Endodermal cell (in vitro differentiated cells): ENCODE results near the gene ANO1. TPM values are rescaled to one million over a fixed set of nuclear protein-coding genes. Genes with fewer than 3 reads are reported as not detected.
A peak's percentile ranks its signal among the peaks of the same experiment; 100 is the strongest.

Source experiments
- DNase-seq: peaks from one replicate; pipeline ENCODE4 v3.0.0-alpha.2; 2017
- H3K27ac ChIP-seq: 2 replicates; pipeline ENCODE4 v1.5.1; 2013; ENCODE audit warnings: mild to moderate bottlenecking, low read depth, low read length, moderate library complexity
- H3K27me3 ChIP-seq: 2 replicates; pipeline ENCODE4 v1.6.1; 2013; ENCODE audit warnings: mild to moderate bottlenecking, low read length, moderate library complexity; ENCODE audit not compliant: insufficient read depth, control insufficient read depth, poor library complexity, severe bottlenecking
- H3K36me3 ChIP-seq: 2 replicates; pipeline ENCODE4 v1.7.0; 2013; ENCODE audit warnings: mild to moderate bottlenecking, low read length, moderate library complexity; ENCODE audit not compliant: control insufficient read depth, insufficient read depth
- H3K4me1 ChIP-seq: one replicate; pipeline ENCODE4 v1.7.0; 2013; ENCODE audit warnings: low read length; ENCODE audit not compliant: control insufficient read depth, insufficient read depth
- H3K4me3 ChIP-seq: 2 replicates; pipeline ENCODE4 v1.5.1; 2013; ENCODE audit warnings: mild to moderate bottlenecking, low read length, moderate library complexity
- H3K9ac ChIP-seq: 2 replicates; pipeline ENCODE4 v1.6.1; 2013; ENCODE audit warnings: mild to moderate bottlenecking, low read length, moderate library complexity; ENCODE audit not compliant: poor library complexity, severe bottlenecking; ENCODE audit errors: extremely low read depth
- H3K9me3 ChIP-seq: 2 replicates; pipeline ENCODE4 v1.6.1; 2013; ENCODE audit warnings: mild to moderate bottlenecking, low read length, moderate library complexity; ENCODE audit not compliant: control insufficient read depth
- H3K27ac Mint-ChIP-seq: 2 replicates; pipeline ENCODE4 v1.8.0; 2020; ENCODE audit warnings: mixed read lengths
- H3K27me3 Mint-ChIP-seq: 2 replicates; pipeline ENCODE4 v1.8.0; 2021; ENCODE audit warnings: mild to moderate bottlenecking, mixed read lengths; ENCODE audit not compliant: insufficient read depth
- H3K36me3 Mint-ChIP-seq: 2 replicates; pipeline ENCODE4 v1.8.0; 2020; ENCODE audit warnings: low read depth, mixed read lengths
- H3K4me1 Mint-ChIP-seq: 2 replicates; pipeline ENCODE4 v1.8.0; 2020; ENCODE audit warnings: mixed read lengths
- H3K4me3 Mint-ChIP-seq: 2 replicates; pipeline ENCODE4 v1.8.0; 2020; ENCODE audit warnings: mild to moderate bottlenecking, moderate library complexity, mixed read lengths
- H3K9me3 Mint-ChIP-seq: 2 replicates; pipeline ENCODE4 v1.8.0; 2020; ENCODE audit warnings: mild to moderate bottlenecking, mixed read lengths
- CTCF ChIP-seq: fragments of 200-600 bp; sonication (generic); conservative IDR thresholded peaks from 2 replicates; pipeline ENCODE4 v1.5.0; 2021; ENCODE audit warnings: antibody characterized with exemption, mild to moderate bottlenecking
- WGBS, 2 experiments: methylation state at CpG; one replicate each; pipeline versions ENCODE4 v1.1.5 to v1.1.7; 2013; ENCODE audit warnings: missing lambda C conversion rate in 2 of 2, mixed read lengths in 1 of 2; ENCODE audit not compliant: insufficient coverage in 1 of 2, insufficient read length in 1 of 2; 5-methylcytosine and 5-hydroxymethylcytosine counted together
- total RNA-seq, 2 donors: library from RNA; stranded (reverse); fragmentation: NEBNext Ultra II Directional in 1 of 2; extraction: Animal tissue kit (Norgen Biotek cat#: 25700) in 1 of 2; gene quantifications; 2 replicates in 1 of 2; 3 replicates in 1 of 2; pipeline ENCODE4 v1.2.1, GENCODE V29; 2021

Gene ANO1
- total RNA-seq, 2 donors from 2014 or later, result 3.0 to 7.7 TPM

GRCh38 chr11:70220920-70221319 is 142.8 kb downstream of the ANO1 start:
- Histone ChIP-seq H3K27me3 (no peaks in the 10 kb centered on the region), H3K36me3 (peaks cover 3% of the 10 kb centered on the region), H3K9ac (no peak overlapping the region), H3K9me3 (no peaks in the 10 kb centered on the region), H3K4me3 (no peak overlapping the region), H3K27ac (no peak overlapping the region), H3K4me1 (peaks cover 4% of the 10 kb centered on the region)
- TF ChIP-seq CTCF, result no peak
- H3K36me3 Mint-ChIP-seq, result peaks cover 25% of the 10 kb centered on the region
- DNase-seq, result no peak
- no peak overlapping the region for H3K4me3 Mint-ChIP-seq
- no peaks in the 10 kb centered on the region for H3K27me3 Mint-ChIP-seq
- H3K9me3 Mint-ChIP-seq, result peaks cover 6% of the 10 kb centered on the region
- WGBS, 2 experiments, result 100% methylated on average over 1 of the region's 1 CpG; no CpG with 5 or more reads in 1 of the 2 experiments
- H3K4me1 Mint-ChIP-seq, result peaks cover 27% of the 10 kb centered on the region
- H3K27ac Mint-ChIP-seq, result no peak overlapping the region

GRCh38 chr11:70225681-70226177 is 147.6 kb downstream of the ANO1 start:
- DNase-seq, result no peak
- Histone ChIP-seq H3K9ac (no peak overlapping the region), H3K4me1 (peaks cover 4% of the 10 kb centered on the region), H3K36me3 (peaks cover 3% of the 10 kb centered on the region), H3K27me3 (no peaks in the 10 kb centered on the region), H3K27ac (no peak overlapping the region), H3K9me3 (no peaks in the 10 kb centered on the region), H3K4me3 (no peak overlapping the region)
- peaks cover 15% of the 10 kb centered on the region for H3K36me3 Mint-ChIP-seq
- H3K4me3 Mint-ChIP-seq, result no peak overlapping the region
- WGBS, 2 experiments, result 90 to 93% methylated on average over 8 of the region's 8 CpGs
- H3K27ac Mint-ChIP-seq, result peak overlapping the region; percentile 45
- H3K9me3 Mint-ChIP-seq, result peaks cover 4% of the 10 kb centered on the region
- no peaks in the 10 kb centered on the region for H3K27me3 Mint-ChIP-seq
- peaks cover 41% of the 10 kb centered on the region for H3K4me1 Mint-ChIP-seq
- no peak for TF ChIP-seq CTCF

GRCh38 chr11:70226183-70226582 is 148.1 kb downstream of the ANO1 start:
- Mint-ChIP-seq H3K9me3 (peaks cover 2% of the 10 kb centered on the region), H3K4me3 (no peak overlapping the region), H3K27ac (peak overlapping the region; percentile 45), H3K36me3 (peaks cover 13% of the 10 kb centered on the region), H3K4me1 (peaks cover 44% of the 10 kb centered on the region), H3K27me3 (no peaks in the 10 kb centered on the region)
- Histone ChIP-seq H3K9ac (no peak overlapping the region), H3K4me1 (peaks cover 4% of the 10 kb centered on the region), H3K4me3 (no peak overlapping the region), H3K27ac (no peak overlapping the region), H3K27me3 (no peaks in the 10 kb centered on the region), H3K9me3 (no peaks in the 10 kb centered on the region), H3K36me3 (no peaks in the 10 kb centered on the region)
- 78% methylated on average over 2 to 3 of the region's 3 CpGs for WGBS, 2 experiments
- TF ChIP-seq CTCF, result no peak
- no peak for DNase-seq
